HG02938 (cell line): ENCODE measurements around the gene ACAP3.

Source experiments
- ATAC-seq: cut with Tn5 transposase; IDR thresholded peaks from one replicate; pipeline ENCODE4 v1.9.1; 2021; ENCODE audit warnings: mild to moderate bottlenecking, moderate library complexity; ENCODE audit not compliant: unreplicated experiment

ACAP3 gene

DNA sequence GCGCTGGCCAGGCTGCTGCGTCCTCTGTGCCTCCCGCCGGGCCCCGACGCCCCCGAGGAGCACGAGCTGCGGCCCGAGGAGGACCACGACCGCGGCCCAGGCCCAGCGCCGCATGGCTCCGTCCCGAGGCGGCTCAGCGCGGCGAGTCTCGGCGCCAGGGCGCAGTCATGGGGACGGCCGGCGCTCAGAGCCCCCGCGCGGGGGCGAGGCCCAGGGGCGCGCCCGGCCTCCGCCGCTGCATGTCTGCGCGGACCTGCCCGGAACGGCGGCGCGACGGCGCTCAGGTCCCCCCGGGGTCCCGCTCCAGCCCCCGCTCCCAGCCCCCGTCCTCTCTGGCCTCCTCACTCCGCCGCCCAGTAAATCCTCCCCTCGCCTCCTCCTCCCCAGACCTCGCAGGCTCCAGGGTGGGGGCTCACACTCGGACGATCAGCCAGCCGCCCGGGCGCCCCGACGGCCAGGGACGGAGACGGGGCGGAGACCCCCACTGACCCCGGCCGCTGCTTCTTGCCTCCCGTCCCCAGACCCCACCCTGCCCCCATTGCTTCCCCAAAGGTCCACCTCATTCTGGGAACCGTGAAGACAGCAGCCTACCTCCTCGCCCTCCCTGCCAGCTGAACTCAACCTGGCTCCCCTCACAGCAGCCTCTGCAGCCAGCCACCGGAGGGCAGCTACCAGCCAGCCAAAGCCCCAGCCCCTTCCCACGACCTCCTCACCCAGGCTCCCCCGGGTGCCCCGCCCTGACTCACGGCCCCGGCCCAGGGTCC, 61.0 kb downstream of the ACAP3 start, which contains the start of gene C1QTNF12:
Gene C1QTNF12 (minus strand): TSS at position 146 of the 764 bp plus-strand sequence. CDS start 32 bp downstream, at position 114.
- ATAC-seq: no peak

DNA sequence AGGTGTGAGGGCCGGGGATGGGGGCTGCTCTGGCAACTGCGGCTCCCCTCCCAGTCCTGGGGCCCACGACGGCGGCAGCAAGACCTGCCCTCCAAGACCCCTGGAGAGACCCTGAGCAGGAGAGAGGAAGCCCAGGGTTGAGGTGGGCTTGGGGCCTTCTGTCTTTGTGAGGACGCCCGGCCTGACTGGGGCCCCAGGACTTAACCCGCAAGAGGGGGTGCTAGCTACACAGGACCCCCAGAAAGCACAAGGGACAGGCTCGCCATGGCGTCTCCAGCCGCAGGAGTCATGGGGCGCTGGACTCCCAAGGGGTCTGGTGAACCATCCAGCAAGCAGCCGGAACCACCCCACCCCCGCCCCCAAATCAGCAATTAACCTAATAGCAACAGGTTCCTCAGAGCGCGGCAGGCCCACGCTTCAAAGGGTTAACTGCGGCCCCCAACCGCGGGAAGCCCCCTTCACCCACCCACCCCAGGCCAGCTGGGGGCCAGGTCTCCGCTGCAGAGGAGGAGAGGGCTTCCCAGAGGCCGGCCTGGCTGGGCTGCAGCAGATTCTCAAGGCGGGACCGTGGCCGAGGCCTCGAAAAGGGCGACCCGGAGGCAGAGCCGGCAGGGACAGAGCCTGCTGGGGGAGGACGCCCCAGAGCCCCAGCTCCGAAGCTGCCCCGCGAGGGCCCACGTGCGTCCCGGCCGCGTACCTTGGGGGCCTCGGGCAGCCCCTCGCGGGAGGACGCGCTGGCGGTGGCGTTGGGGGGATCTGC, 61.7 kb downstream of the ACAP3 start:
- ATAC-seq: no peak

DNA sequence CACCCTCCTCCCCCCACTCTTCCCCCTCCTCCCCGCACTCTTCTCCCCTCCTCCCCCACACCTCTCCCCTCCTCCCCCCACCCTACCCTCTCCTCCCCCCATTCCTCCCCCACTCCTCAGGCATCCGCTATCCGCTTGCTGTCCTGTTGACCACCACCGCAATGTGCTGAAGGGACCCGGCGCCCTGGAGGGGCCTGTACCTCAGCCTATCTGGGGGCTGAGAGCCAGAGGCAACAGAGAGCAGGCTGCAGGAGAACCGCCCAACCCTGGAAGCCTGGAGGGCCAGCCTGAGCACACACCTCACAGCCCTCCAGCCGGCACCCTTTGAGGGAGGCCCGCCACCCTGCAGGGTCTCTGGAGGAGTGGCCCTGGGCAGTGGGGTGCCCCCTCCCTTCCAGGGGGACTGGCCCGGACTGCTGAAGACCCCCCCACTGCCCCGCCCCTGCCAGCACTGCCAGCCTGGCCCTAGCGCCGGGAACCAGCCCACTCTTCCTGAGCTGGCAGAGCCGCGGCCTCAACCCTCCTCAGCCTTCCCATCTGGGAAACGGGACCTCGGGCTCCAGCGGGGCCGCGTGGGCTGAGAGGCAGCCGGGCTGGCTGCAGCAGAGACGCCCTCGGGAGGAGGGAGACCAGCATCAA, 62.4 kb downstream of the ACAP3 start:
- ATAC-seq: no peak

DNA sequence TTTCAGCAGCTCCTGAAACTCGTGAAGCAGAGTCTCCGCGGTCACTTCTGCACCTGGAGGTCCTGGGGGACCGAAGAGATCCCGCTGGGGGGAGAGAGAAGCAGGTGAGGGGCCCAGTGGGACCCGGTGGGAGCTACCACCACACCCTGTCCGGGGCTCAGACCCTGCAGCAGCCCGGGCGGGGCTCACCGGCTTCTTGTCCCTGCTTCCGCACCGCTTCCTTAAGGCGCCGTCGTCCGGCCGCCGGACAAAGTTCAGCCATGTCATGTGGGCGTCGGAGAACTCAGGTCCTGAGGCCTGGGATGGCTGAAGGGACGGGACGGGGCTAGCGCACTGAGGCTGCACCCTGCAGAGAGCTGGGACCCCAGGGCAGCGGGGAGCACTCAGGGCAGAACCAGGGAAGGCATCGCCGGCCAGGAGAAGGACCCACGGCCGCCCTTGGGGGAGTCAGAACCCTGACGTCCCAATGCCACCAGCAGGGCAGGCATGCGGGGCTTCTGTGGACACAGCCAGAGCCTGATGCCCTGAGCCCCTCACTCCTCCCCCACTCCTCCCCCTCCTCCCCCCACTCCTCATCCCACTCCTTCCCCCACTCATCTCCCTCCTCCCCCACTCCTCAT, 63.4 kb downstream of the ACAP3 start:
- no peak for ATAC-seq

DNA sequence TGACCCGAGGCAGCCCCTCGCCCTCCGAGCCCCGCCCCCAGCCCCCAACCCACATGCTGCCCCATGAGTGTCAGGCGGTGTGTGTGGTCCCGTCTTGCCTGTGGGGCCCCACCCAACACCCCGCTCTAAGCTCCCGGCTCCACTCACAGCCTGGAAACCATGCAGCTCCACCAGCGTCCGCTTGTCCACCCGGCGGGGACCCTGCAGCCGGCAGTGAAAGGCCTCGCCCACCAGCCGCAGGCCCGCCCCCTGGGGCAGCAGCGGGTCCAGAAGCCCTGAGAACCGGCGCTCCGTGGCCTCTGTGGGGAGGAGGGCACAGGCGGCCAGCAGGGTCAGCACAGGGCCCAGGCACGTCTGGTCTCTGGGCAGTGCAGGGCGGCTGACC, 63.9 kb downstream of the ACAP3 start:
- ATAC-seq: no peak

DNA sequence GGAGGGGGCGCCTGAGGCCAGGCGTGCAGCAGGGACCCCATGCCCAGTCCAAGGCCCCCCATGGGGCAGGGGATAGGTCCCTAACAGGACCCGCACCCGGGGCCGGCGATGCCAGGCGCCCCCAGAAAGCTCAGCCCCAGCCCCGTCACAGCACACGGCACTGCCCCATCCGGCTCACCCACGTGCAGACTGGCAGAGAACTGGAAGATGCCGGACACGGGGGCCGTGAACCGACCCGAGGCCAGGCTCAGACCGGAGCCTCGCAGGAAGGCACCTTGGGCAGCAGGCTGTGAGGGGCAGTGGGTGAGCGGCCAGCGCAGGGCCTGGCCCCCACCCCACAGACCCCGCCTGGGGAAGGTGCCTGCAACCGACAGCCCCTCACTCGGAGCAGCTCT, 64.5 kb downstream of the ACAP3 start:
- ATAC-seq: no peak

DNA sequence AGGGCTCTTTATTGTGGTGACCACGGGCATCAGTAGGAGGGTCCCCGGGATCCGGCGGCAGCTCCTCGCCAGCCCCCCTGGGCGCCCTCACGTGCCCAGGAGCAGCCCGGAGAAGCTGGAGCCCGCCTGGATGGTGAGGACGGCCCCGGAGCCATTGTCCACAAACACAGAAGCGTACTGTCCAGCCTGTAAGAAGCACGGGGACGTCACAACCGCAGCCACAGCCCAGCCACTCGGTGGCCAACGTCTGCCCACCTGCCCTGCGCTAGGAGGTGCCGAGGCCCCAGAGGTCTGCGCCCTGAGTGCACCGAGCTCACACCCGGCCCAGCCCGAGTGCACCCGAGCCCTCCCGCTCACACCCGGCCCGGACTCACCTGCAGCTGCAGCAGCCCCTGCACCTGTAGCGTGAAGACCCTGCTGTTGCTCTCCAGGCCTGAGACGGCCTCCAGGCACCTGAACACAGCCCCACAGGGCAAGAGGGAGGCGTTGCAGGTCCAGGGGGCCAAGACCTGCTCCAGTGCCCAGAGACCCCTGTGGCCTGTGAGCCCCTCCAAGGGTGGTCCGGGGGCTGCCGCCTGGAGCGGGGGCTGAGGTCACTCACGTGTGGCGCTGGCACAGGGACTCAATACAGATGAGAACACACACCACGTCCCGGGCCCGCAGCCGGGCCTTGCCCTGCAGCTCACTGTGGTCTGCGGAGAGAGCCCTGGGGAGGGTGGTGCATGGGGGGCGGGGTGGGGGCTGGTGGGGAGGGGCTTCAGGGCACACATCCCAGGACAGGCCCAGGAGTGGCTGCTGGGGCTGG, 65.1 kb downstream of the ACAP3 start:
- no peak for ATAC-seq
